ENCODE measurements around the gene EVA1B. TPM values are rescaled to one million over a fixed set of nuclear protein-coding genes. Genes with fewer than 3 reads are reported as not detected.

The EVA1B gene
- polyA plus RNA-seq, 1 donor from 2014 or later = not detected

DNA sequence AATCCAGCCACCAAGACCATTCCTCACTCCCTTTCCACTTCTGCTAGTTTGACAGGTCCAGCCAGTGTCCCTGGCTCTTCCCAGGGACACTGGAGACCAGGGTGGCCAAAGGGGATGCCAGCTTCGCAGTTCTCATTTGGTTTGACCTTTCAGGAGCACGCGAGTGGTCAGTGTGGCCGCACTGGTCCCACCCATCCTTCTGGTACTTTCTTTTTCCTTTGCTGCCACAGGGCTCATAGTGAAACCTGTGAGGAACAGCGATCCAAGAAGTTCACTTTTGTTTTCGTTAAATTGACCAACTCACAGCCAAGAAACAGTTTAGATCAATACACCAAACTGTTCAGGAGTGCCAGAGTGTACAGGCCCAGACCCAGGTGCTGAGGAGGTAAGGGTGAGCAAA lies 14.4 kb upstream of the EVA1B start:
- peaks cover 0 to 9% (median 8%) of the 10 kb centered on the region in 3 donors for H3K4me1 Mint-ChIP-seq
- H3K27ac Mint-ChIP-seq = peak overlapping the region in 1 of 3 donors; percentile 88
- no peaks in the 10 kb centered on the region for H3K9me3 Mint-ChIP-seq
- H3K27me3 Mint-ChIP-seq = no peaks in the 10 kb centered on the region
- H3K4me3 Mint-ChIP-seq = no peak overlapping the region
- H3K36me3 Mint-ChIP-seq = peaks cover 1% of the 10 kb centered on the region

DNA sequence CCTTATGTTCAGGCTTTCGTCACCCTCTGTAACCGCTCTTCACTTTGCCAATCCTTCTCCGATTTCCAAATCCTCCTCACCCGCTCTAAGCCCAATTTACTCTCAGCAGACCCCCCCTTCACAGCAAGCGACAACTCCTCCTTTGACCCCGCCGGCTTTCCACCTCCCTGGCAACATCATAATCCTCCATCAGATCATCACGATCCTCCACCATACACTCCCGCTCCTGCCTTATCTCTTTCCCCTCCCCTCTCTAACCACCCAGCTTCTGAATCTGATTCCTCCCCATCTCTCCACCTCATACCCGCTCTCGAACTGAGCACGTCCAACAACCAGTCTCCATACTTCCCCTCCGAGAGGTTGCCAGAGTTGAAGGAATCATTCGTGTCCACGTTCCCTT lies 7.5 kb upstream of the EVA1B start:
- Mint-ChIP-seq H3K27ac (no peak overlapping the region), H3K4me3 (no peak overlapping the region), H3K9me3 (no peaks in the 10 kb centered on the region), H3K36me3 (peaks cover 5% of the 10 kb centered on the region), H3K4me1 (peaks cover 0 to 4% (median 0%) of the 10 kb centered on the region in 3 donors), H3K27me3 (peaks cover 14% of the 10 kb centered on the region)

DNA sequence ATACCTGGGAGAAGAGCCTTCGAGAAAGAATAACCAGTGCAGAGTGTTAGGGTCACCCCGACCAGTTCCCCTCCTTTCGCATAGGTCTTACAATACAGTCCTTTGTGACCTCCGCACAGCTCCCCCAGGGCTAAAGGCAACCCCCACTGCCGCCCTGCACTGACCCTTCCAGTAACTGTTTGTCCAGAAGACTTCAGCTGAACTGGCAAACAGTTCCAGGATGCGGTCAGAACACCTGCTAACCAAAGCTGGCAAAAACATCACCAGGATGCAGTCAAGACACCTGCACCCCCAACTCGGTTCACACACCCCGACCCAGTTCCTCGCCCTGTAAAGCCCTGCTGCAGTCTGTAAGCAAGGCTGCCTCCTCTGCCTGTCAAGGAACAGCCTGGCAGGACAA lies 6.4 kb upstream of the EVA1B start:
- Mint-ChIP-seq H3K4me1 (peaks cover 0 to 4% (median under 1%) of the 10 kb centered on the region in 3 donors), H3K27me3 (peaks cover 14% of the 10 kb centered on the region), H3K36me3 (peaks cover 5% of the 10 kb centered on the region), H3K4me3 (no peak overlapping the region), H3K27ac (no peak overlapping the region), H3K9me3 (no peaks in the 10 kb centered on the region)

DNA sequence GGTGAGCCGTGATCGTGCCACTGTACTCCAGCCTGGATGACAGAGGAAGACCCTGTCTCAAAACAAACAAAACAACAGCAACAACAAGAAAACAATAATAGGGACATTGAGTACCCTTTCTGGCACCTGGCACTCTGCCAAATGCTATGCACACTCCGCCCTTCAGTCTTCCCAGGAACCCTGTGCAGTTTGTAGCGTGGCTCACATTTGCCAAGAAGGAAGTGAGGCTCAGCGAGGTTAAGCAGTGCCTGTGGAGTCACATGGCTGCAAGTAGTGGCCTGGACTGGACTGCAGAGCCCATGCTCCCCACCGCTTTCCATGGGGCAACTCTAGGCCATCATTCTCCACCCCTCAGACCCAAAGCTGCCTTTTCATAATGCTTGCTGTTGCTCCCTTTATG lies 5.3 kb upstream of the EVA1B start:
- peaks cover 3 to 8% (median 5%) of the 10 kb centered on the region in 3 donors for H3K4me1 Mint-ChIP-seq
- peaks cover 18% of the 10 kb centered on the region for H3K27me3 Mint-ChIP-seq
- H3K4me3 Mint-ChIP-seq = peak overlapping the region in 1 of 4 donors; percentile 20
- no peak overlapping the region for H3K27ac Mint-ChIP-seq
- H3K36me3 Mint-ChIP-seq = peaks cover 5% of the 10 kb centered on the region
- no peaks in the 10 kb centered on the region for H3K9me3 Mint-ChIP-seq

DNA sequence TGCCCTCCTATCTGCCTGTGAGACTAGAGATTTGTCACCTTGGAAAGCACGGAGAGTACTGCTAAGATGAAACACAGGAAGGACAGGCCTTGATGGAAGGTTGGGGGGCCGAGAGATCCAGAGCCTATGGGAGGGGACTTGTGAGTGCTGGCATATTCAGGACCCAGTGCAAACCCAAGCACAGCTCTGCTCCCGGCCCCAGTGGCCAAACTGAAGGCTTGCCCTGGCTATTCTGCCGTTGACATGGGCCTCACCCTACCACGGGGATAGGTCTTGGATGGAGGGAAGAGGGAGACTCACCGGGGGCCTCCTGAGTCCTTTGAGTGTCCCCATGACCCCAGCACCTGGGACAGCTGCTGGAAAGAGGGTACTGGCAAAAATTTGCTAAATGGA lies 4.6 kb upstream of the EVA1B start:
- no peak overlapping the region for H3K27ac Mint-ChIP-seq
- H3K27me3 Mint-ChIP-seq = peaks cover 18% of the 10 kb centered on the region
- no peak overlapping the region for H3K4me3 Mint-ChIP-seq
- H3K36me3 Mint-ChIP-seq = peaks cover 5% of the 10 kb centered on the region
- no peaks in the 10 kb centered on the region for H3K9me3 Mint-ChIP-seq
- peaks cover 3 to 9% (median 5%) of the 10 kb centered on the region in 3 donors for H3K4me1 Mint-ChIP-seq

GRCh38 chr1:36327421-36328087 lies 4.1 kb upstream of the EVA1B start:
- Mint-ChIP-seq H3K27me3 (peaks cover 19% of the 10 kb centered on the region), H3K36me3 (peaks cover 5% of the 10 kb centered on the region), H3K27ac (peak overlapping the region in 1 of 3 donors; percentile 67), H3K4me3 (peak overlapping the region in 1 of 4 donors; percentile 3), H3K9me3 (no peaks in the 10 kb centered on the region), H3K4me1 (peaks cover 3 to 11% (median 5%) of the 10 kb centered on the region in 3 donors)

DNA sequence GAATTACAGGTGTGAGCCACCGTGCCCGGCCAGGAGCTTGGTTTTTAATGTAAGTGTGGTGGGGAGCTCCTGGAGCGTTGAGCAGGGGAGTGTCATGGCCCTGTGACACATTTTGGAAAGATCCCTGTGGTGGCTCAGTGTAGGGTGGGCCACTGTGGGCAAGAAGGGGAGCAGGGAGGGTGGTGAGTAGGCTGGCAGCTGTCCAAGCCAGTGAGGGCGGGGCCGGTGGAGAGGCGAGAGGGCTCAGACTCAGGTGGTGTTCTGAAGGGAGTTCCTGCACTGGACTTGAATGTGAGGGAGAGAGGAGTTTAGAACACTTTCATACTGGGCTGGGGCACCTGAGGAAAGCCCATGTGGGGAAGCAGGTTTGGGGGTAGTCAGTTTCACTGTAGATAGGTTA lies 3.1 kb upstream of the EVA1B start:
- no peak overlapping the region for H3K27ac Mint-ChIP-seq

DNA sequence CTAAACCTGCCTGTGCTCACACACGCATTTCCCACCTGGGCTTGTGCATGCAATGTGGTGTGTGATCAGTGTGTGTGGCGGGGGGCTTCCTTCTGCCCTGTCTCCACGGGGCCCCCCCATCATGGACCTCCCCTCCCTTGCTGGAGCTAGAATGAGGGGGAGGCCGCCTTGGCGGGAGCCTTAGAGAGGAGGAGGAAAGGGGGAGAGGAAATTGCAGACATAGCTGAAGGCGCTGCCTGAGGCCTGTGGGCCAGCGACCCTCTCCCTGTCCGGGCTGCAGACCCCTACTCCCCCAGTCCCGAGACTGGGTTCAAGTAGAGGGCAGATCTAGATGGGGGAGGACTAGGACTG lies 883 bp upstream of the EVA1B start:
- Mint-ChIP-seq H3K4me3 (peak overlapping the region; percentile 1 to 88 (median 68)), H3K36me3 (no peaks in the 10 kb centered on the region), H3K27ac (peak overlapping the region in 1 of 3 donors; percentile 69), H3K27me3 (peaks cover 18% of the 10 kb centered on the region), H3K9me3 (no peaks in the 10 kb centered on the region), H3K4me1 (peaks cover 11 to 17% (median 12%) of the 10 kb centered on the region in 3 donors)

More for the DNA sequence above, 3.1 kb upstream of the EVA1B start:
- Mint-ChIP-seq H3K9me3 (no peaks in the 10 kb centered on the region), H3K4me1 (peaks cover 5 to 14% (median 7%) of the 10 kb centered on the region in 3 donors), H3K27me3 (peaks cover 18% of the 10 kb centered on the region), H3K4me3 (no peak overlapping the region), H3K36me3 (peaks cover 4% of the 10 kb centered on the region)

- Mint-ChIP-seq H3K36me3 (no peaks in the 10 kb centered on the region), H3K27me3 (peaks cover 18% of the 10 kb centered on the region), H3K4me1 (peaks cover 11 to 17% (median 12%) of the 10 kb centered on the region in 3 donors), H3K27ac (no peak overlapping the region), H3K4me3 (peak overlapping the region in 3 of 4 donors; percentile 74 to 88 (median 84)), H3K9me3 (no peaks in the 10 kb centered on the region)
These were observed 434 bp downstream of the EVA1B start for GRCh38 chr1:36322786-36323635.

DNA sequence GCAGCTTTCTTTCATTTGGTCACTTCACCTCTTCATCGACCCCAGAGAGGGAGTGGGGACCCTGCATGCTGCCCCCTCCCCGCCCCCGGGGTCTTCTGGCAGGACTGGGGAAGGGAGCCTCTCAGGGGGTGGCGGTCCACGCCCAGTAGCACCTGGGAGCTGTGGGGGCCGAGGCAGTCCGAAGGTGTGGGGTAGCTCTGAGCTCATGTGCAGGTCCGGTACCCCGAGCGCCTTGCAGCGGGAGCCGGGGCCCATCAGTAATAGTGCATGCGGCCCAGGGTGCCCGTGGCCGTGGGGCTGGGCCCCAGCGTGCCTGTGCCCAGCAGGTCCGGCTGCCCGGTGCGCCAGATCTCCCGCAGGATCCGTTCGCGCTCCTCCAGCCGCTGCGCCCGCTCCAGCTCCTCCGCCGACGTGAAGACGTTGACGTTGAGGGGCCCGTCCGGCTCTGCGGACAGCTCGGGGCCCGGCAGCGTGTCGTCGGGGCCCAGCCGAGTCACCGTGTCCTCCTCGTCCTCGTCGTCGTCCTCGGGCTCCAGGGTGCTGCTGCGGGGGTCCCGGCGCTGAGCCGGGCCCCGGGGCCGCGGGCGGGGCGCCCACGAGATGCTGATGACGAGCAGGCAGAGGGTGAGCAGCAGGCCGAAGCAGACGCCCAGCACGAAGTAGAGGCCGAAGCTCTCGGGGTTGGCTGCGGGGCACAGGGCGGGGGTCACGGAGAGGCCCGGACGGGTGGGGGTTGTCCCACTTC lies 1.2 kb downstream of the EVA1B start:
- H3K36me3 Mint-ChIP-seq = no peaks in the 10 kb centered on the region
- H3K27ac Mint-ChIP-seq = no peak overlapping the region

GRCh38 chr1:36321119-36321951 lies 2.1 kb downstream of the EVA1B start:
- Mint-ChIP-seq H3K4me3 (peak overlapping the region; percentile 82 to 98 (median 85)), H3K9me3 (no peaks in the 10 kb centered on the region), H3K36me3 (no peaks in the 10 kb centered on the region), H3K27ac (no peak overlapping the region), H3K27me3 (peaks cover 7% of the 10 kb centered on the region), H3K4me1 (peaks cover 11 to 15% (median 12%) of the 10 kb centered on the region in 3 donors)

More for the DNA sequence above, 1.2 kb downstream of the EVA1B start:
- Mint-ChIP-seq H3K4me3 (peak overlapping the region; percentile 67 to 93 (median 80)), H3K4me1 (peaks cover 11 to 17% (median 12%) of the 10 kb centered on the region in 3 donors), H3K9me3 (no peaks in the 10 kb centered on the region), H3K27me3 (peaks cover 14% of the 10 kb centered on the region)

GRCh38 chr1:36320767-36321118 lies 2.7 kb downstream of the EVA1B start:
- peaks cover 7% of the 10 kb centered on the region for H3K27me3 Mint-ChIP-seq
- H3K4me3 Mint-ChIP-seq = peak overlapping the region; percentile 82 to 98 (median 88)
- H3K9me3 Mint-ChIP-seq = peaks cover 0 to 2% (median 0%) of the 10 kb centered on the region in 3 donors
- peak overlapping the region in 2 of 3 donors; percentile 7 to 36 for H3K27ac Mint-ChIP-seq
- no peaks in the 10 kb centered on the region for H3K36me3 Mint-ChIP-seq
- peaks cover 11 to 15% (median 12%) of the 10 kb centered on the region in 3 donors for H3K4me1 Mint-ChIP-seq

DNA sequence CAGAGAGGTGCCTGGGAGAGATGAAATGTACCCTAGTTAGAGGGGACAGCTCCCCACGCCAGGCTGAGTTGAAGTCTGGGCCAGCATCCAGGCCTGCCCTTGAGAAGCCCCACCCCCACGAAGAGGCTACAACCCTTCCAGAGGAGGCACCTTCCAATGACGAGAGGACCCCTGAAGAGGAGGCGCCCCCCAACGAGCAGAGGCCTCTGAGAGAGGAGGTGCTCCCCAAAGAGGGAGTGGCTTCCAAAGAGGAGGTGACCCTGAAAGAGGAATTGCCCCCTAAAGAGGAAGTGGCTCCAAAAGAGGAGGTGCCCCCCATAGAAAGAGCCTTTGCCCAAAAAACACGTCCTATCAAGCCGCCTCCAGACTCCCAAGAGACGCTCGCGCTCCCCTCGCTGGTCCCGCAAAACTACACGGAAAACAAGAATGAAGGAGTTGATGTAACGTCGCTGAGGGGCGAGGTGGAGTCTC lies 3.1 kb downstream of the EVA1B start:
- Mint-ChIP-seq H3K36me3 (no peaks in the 10 kb centered on the region), H3K27me3 (peaks cover 7% of the 10 kb centered on the region), H3K4me1 (peaks cover 11 to 15% (median 12%) of the 10 kb centered on the region in 3 donors), H3K27ac (peak overlapping the region in 2 of 3 donors; percentile 7 to 36), H3K9me3 (peaks cover 0 to 5% (median 0%) of the 10 kb centered on the region in 3 donors), H3K4me3 (peak overlapping the region; percentile 82 to 98 (median 88))

- Mint-ChIP-seq H3K27ac (no peak overlapping the region), H3K36me3 (no peaks in the 10 kb centered on the region), H3K4me3 (peak overlapping the region in 2 of 4 donors; percentile 12 to 28), H3K4me1 (peaks cover 14 to 21% (median 21%) of the 10 kb centered on the region in 3 donors), H3K9me3 (no peaks in the 10 kb centered on the region), H3K27me3 (no peaks in the 10 kb centered on the region)
These were observed 14.0 kb downstream of the EVA1B start for GRCh38 chr1:36309397-36309796.
